A673 (cell line): ENCODE measurements around the gene GRM3. TPM values are rescaled to one million over a fixed set of nuclear protein-coding genes. Genes with fewer than 3 reads are reported as not detected.
A peak's percentile ranks its signal among the peaks of the same experiment; 100 is the strongest.

Experiments used
- BruUV-seq: library from RNA; stranded (reverse); fragments of 400-500 nt; replicated peaks from 2 replicates; lab custom pipeline; 2021; lab: Mats Ljungman, UMichigan
- CTCF ChIA-PET: fragments of 300-600 bp; sonication (Branson Sonifier 250); formaldehyde crosslinking; loops from one replicate; lab custom pipeline; 2022; ENCODE audit warnings: antibody characterized with exemption; lab: Charles Lee
- POLR2A ChIA-PET: fragments of 300-600 bp; sonication (Branson Sonifier 250); formaldehyde crosslinking; loops from one replicate; lab custom pipeline; 2022; ENCODE audit warnings: antibody characterized with exemption; ENCODE audit not compliant: low non-redundant PET; lab: Charles Lee
- DNase-seq: peaks from one replicate; pipeline ENCODE4 v3.0.0-alpha.2; 2015; ENCODE audit warnings: low spot score
- H3K27ac ChIP-seq: fragments of 200-600 bp; sonication (generic); 2 replicates; pipeline ENCODE4 v1.5.1; 2016; ENCODE audit warnings: mixed run types, low read depth, mild to moderate bottlenecking, mixed read lengths, antibody characterized with exemption, low read length; ENCODE audit not compliant: poor library complexity, severe bottlenecking
- H3K27me3 ChIP-seq: fragments of 200-600 bp; sonication (generic); replicated peaks from 2 replicates; pipeline ENCODE4 v1.6.1; 2017; ENCODE audit warnings: mixed run types, low read depth, mild to moderate bottlenecking, mixed read lengths, antibody characterized with exemption, low read length; ENCODE audit not compliant: insufficient read depth, poor library complexity
- H3K36me3 ChIP-seq: fragments of 200-600 bp; sonication (generic); 2 replicates; pipeline ENCODE4 v1.6.1; 2016; ENCODE audit warnings: mixed run types, mild to moderate bottlenecking, mixed read lengths, antibody characterized with exemption, low read length; ENCODE audit not compliant: insufficient read depth, poor library complexity, severe bottlenecking
- H3K4me1 ChIP-seq: fragments of 200-600 bp; sonication (generic); 2 replicates; pipeline ENCODE4 v1.6.1; 2017; ENCODE audit warnings: mixed run types, mild to moderate bottlenecking, mixed read lengths, antibody characterized with exemption, low read length; ENCODE audit not compliant: insufficient read depth, poor library complexity, severe bottlenecking
- H3K4me3 ChIP-seq: fragments of 200-600 bp; sonication (generic); 2 replicates; pipeline ENCODE4 v1.5.1; 2016; ENCODE audit warnings: low read depth, mixed run types, mild to moderate bottlenecking, mixed read lengths, low read length; ENCODE audit not compliant: poor library complexity, severe bottlenecking
- H3K9me3 ChIP-seq: fragments of 200-600 bp; sonication (generic); 2 replicates; pipeline ENCODE4 v1.6.1; 2016; ENCODE audit warnings: mixed run types, low read depth, mild to moderate bottlenecking, mixed read lengths, antibody characterized with exemption, low read length; ENCODE audit not compliant: poor library complexity, severe bottlenecking
- EZH2 ChIP-seq: fragments of 200-600 bp; sonication (generic); IDR thresholded peaks from 2 replicates; pipeline ENCODE4 v1.6.1; 2017; ENCODE audit warnings: borderline replicate concordance, low read depth, mild to moderate bottlenecking, mixed read lengths, antibody characterized with exemption, low read length; ENCODE audit not compliant: poor library complexity, severe bottlenecking
- intact Hi-C: fragments of 100-400 bp; cut with micrococcal nuclease; formaldehyde crosslinking; loops from one replicate; pipeline ENCODE4 v1.10.0; 2022; ENCODE audit not compliant: unreplicated experiment
- total RNA-seq: library from RNA; stranded (reverse); gene quantifications from 2 replicates; pipeline ENCODE4 v1.2.3, GENCODE V29; 2021
- TF ChIP-seq, protein P1 (sequence below): fragments of 300-800, 200-600 bp; sonication (generic); conservative IDR thresholded peaks from 2 replicates; pipeline ENCODE4 v1.5.1; 2017; ENCODE audit warnings: low read depth, mild to moderate bottlenecking, antibody characterized with exemption, low read length, moderate library complexity, mixed read lengths

GRM3 gene
- total RNA-seq, 1 experiment from 2014 or later: not detected

GRCh38 chr7:86733783-86734182 lies 90.1 kb downstream of the GRM3 start:
- H3K36me3 ChIP-seq: no peaks in the 10 kb centered on the region
- intact Hi-C loops: no loop called here
- H3K27me3 ChIP-seq: no peaks in the 10 kb centered on the region
- H3K4me1 ChIP-seq: no peaks in the 10 kb centered on the region
- ChIA-PET POLR2A (no interaction called here), CTCF (no interaction called here)
- no TSS peak for BruUV-seq
- H3K27ac ChIP-seq: no peak overlapping the region
- DNase-seq: peak; percentile 16
- TF ChIP-seq EZH2: no peak
- TF ChIP-seq, protein P1, sequence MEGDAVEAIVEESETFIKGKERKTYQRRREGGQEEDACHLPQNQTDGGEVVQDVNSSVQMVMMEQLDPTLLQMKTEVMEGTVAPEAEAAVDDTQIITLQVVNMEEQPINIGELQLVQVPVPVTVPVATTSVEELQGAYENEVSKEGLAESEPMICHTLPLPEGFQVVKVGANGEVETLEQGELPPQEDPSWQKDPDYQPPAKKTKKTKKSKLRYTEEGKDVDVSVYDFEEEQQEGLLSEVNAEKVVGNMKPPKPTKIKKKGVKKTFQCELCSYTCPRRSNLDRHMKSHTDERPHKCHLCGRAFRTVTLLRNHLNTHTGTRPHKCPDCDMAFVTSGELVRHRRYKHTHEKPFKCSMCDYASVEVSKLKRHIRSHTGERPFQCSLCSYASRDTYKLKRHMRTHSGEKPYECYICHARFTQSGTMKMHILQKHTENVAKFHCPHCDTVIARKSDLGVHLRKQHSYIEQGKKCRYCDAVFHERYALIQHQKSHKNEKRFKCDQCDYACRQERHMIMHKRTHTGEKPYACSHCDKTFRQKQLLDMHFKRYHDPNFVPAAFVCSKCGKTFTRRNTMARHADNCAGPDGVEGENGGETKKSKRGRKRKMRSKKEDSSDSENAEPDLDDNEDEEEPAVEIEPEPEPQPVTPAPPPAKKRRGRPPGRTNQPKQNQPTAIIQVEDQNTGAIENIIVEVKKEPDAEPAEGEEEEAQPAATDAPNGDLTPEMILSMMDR: no peak
- no peak overlapping the region for H3K4me3 ChIP-seq
- no peaks in the 10 kb centered on the region for H3K9me3 ChIP-seq

GRCh38 chr7:86745013-86745745 lies 101.5 kb downstream of the GRM3 start:
- ChIA-PET CTCF (no interaction called here), POLR2A (no interaction called here)
- no peak for DNase-seq
- BruUV-seq: no TSS peak
- intact Hi-C loops: no loop called here
- no peaks in the 10 kb centered on the region for H3K9me3 ChIP-seq
- H3K27me3 ChIP-seq: peaks cover 32% of the 10 kb centered on the region
- H3K27ac ChIP-seq: no peak overlapping the region
- no peak overlapping the region for H3K4me3 ChIP-seq
- H3K4me1 ChIP-seq: no peaks in the 10 kb centered on the region
- TF ChIP-seq EZH2: no peak
- TF ChIP-seq, protein P1: no peak
- H3K36me3 ChIP-seq: no peaks in the 10 kb centered on the region

DNA sequence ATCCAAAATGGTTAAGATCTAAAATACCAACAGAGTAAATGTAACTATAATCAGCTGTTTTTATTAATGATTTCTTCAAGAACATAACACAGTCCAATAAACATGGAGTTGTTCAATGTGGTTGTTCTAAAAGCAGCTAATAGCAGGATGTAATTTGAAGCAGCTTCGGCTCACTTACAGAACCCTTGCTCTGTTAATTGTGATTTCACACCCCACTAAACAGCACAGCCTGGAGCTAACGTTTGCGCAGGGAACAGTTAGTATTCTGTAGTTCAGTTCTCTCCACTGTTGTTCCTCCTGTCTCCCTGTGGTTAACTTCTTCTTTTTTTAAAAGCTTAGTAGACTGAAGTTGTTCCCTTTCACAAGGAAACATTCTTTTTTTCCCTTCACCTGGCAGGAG lies 104.0 kb downstream of the GRM3 start:
- Histone ChIP-seq H3K36me3 (no peaks in the 10 kb centered on the region), H3K4me3 (no peak overlapping the region), H3K27me3 (peaks cover 32% of the 10 kb centered on the region), H3K9me3 (no peaks in the 10 kb centered on the region), H3K27ac (no peak overlapping the region), H3K4me1 (no peaks in the 10 kb centered on the region)
- ChIA-PET CTCF (no interaction called here), POLR2A (no interaction called here)
- intact Hi-C loops: no loop called here
- no TSS peak for BruUV-seq
- no peak for TF ChIP-seq EZH2
- TF ChIP-seq, protein P1: no peak
- DNase-seq: no peak
